C1 segment of cervical spinal cord (tissue), 14 donors: ENCODE data around the gene CLIP1.
"Not testable (repeated sequence)": the region's sequence is repeated elsewhere in the genome, so short reads cannot be mapped to it uniquely, and the experiment has no call there.

Experiments used
- DNase-seq, 14 donors: peaks; one replicate each; lab custom pipeline; 2025; lab: John Stamatoyannopoulos, UW

CLIP1 gene

DNA sequence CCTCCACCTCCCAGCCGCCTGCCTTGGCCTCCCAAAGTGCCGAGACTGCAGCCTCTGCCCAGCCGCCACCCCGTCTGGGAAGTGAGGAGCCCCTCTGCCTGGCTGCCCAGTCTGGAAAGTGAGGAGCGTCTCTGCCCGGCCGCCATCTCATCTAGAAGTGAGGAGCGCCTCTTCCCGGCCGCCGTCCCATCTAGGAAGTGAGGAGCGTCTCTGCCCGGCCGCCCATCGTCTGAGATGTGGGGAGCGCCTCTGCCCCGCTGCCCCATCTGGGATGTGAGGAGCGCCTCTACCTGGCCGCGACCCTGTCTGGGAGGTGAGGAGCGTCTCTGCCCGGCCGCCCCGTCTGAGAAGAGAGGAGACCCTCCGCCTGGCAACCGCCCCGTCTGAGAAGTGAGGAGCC lies 65.5 kb downstream of the CLIP1 start:
- not testable (repeated sequence) for DNase-seq

DNA sequence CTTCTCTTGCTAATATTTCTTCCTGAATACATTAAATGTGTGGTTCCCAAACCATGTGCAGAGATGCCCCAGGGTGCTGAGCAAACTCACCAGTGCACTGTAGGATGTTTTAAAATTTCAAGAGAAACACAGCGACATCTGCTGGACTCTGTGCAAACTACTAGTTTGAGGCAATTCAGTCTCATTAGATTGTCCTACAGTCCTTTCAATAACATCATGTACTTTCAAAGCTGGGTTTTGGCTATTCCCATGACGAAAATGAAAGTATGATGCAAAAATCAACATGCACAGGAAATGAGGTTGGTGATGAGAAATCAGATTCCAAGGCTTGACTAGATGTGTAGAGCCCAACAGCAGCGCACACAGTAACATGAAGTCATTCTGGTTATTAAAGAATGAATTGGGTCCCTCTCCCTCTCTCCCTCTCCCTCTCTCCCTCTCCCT lies 66.3 kb downstream of the CLIP1 start:
- DNase-seq, result peak in 7 of 14 donors; percentile 0 to 50 (median 8)

DNA sequence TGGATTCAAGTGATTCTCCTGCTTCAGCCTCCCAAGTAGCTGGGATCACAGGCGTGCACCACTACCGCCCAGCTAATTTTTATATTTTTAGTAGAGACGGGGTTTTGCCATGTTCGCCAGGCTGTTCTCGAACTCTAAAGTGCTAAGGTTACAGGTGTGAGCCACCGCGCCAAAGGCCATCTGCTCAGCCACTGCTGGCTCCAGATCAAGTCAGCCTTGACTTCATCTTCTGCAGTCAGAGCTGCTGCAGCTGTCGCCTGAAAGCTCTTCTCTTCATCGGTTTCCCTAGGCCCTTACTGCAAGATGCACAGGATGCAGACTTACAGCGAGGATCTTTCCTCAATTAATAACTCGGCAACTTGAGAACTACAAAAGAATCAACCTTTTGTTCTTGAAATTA lies 66.8 kb downstream of the CLIP1 start:
- peak in 1 of 14 donors; percentile 50 for DNase-seq

DNA sequence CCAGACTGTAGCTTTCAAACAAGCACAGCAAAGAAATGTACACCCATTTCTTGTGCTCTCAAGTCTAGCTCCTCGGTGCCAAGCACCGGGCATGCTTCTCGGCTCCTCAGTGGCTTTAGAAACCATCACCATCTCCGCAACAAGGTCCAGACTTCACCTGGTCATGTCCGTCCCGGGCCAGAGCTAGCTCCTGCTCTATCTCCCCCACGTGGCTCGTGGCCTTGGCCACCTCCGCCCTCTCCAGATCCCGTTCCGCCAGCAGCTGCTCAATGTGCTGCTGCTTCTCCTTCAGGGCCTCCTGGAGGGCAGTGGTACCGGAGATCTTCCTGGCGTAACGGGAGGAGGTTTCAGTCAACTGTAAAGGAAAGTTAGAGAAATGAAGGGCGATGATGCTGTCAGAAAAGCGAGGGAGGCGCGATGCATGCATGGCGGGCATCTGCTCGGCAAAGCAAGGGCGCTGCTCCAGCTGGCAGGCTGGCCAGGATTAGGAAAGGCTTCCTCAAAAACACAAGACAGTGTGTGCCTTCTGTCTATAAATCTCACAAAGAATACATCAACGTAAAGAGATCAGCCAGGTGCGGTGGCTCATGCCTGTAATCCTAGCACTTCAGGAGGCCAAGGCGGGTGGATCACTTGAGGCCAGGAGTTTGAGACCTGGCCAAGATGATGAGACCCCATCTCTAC lies 67.4 kb downstream of the CLIP1 start:
- DNase-seq, result peak in 1 of 14 donors; percentile 75

DNA sequence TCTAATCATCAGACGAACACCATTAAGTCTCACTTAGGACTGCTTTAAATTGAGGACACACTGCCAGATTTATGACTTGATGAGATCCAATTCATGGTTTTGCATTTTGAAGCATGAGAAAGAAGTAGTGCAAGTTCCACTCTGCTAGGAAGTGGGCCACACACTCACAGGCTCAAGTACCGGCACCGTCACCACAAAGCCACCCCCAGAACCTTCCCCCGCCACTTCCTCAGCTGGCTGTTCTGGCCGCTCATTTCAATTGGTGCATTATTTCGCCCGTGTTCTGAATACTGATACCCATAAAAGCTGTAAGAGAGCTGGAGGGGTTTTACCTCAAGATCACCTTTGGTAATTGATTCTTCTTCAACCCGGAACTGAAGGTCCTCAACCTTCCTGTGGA lies 70.1 kb downstream of the CLIP1 start:
- DNase-seq, result no peak

DNA sequence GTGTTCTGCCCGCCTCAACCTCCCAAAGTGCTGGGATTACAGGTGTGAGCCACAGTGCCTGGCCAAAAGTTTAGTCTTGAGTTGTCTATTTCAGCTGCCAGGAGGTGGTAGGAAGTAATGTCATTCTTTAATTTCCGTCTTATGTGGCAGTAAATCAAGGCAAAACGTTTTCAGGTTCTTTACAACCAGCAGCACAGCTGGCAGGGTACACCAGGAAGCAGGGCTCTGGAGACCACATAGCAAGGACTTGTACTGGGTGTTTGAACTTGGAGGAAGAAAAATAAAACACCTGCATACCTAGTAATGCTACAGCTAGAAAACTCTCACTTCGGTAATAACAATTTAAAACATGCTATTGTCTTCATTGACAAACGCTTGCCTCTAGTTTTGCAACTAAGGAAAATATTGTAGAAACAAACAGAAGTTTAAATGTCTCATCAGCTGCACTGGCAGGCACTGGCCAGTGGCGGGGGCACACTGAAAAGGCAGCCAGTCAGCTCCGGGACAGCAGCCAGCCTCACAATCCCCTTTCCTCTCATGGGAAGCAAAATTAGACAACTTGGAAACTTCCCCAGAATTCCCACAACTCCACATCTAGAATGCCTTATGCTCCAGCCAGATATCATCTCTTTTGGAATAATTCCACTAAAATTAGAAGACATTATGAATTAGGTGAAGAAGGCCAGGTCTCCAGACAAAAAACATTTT lies 72.2 kb downstream of the CLIP1 start:
- DNase-seq, result peak in 6 of 14 donors; percentile 2 to 59 (median 13)

DNA sequence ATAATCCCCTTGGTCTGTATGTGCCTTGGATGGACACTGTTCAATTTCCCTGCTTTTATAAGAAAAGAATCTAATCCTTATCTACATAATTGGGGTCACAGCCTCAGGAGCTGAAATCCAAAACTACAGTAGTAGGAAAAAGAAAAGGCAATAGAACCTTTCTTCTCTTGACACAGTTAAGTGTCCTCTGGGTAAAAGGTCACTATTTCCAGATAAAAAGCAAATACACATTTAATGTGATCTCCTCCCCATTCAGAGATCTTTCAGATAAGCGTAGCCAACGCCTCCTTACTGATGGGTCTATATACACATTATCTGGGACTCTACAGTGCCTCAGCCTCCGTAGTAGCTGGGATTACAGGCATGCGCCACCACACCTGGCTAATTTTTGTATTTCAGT lies 73.4 kb downstream of the CLIP1 start:
- DNase-seq, result no peak

DNA sequence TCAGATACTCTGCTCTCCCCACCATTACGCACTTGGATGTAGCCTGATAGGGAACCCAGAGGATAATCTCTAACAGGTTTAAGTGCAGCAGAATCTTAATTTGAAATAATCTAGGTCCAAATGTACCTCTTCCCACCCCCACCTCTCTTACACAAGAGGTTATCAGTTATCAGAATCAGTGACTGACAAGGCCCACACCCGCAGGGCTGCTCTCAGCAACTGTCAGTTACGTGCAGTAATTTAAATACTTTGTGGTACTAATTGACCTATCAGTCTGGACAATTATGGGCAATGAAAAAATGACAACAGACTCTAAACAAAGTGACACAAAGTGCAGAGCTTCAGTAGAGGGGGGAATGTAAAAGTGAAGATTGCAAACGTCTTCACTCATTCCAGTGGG lies 74.0 kb downstream of the CLIP1 start:
- no peak for DNase-seq

DNA sequence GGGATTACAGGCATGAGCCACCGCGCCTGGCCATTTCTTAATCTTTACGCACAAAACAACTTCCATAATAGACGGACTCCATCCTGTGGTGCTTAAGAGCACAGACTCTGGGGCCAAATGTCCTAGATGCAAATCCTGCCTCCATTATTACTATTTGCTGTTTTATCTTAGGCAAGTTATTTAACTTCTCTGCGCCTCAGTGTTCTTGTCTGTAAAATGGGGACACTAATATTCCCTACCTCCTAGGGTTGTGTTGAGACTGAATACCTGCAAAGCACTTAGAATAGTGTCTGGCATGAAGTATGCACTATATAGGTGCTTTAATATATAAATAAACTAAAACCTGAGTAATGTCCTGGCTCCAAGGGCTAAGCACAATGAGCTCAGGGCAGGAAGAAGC lies 76.4 kb downstream of the CLIP1 start:
- no peak for DNase-seq

DNA sequence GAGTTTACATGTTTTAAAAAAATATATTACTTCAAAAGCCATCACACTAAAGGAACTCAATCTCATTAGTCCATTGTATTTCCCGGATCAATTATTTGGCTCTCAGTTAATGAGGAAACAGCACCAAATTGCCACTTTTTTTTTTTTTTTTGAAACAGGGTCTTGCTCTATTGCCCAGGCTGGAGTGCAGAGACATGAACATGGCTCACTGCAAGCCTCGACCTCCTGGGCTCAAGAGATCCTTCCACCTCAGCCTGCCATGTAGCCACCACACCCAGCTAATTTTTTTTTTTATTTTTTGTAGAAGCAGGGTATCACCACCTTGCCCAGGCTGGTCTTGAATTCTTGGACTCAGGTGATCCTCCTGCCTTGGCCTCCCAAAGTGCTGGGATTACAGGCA lies 77.4 kb downstream of the CLIP1 start:
- DNase-seq, result no peak

DNA sequence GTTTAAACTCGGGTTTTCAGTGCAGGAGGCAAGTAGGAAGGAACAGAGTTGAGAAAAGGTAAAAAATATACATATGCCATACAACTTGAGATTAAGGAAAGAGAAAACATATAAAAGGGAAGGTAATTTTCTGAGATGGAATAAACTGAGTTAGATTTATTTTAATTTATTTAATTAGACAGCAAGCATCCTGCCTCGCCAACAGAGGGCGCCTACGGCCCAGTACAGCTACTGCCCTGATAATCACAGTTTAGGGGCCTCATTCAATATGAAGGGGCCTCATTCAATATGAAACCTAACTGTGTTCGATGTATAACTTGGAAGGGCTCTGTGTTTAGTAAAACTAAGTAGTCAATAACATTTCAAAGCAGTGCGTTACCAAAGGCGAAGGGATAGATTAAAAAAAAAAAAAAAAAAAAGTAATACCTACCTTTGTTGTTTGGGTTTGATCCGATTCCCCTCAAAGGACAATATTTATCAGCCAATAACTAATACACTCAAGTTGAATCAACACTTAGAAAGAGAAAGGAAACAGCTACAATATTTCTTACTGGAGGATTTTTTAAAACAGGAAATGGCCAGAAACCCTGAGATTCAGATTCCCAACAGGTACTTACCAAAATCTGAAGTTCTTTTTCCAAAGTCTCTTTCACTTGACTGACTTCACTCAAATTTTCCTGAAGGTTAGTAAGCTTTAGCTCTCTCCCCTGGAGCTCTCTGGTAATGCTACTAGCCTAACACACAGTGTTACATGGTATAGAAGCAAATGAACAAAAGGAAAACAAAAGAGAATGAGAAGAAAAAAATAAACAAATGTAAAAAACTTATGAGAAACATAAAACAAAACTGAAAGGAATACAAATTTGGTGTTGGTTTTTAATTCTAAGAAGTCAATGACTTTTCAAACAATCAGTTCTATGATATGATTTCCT lies 86.2 kb downstream of the CLIP1 start:
- no peak for DNase-seq

DNA sequence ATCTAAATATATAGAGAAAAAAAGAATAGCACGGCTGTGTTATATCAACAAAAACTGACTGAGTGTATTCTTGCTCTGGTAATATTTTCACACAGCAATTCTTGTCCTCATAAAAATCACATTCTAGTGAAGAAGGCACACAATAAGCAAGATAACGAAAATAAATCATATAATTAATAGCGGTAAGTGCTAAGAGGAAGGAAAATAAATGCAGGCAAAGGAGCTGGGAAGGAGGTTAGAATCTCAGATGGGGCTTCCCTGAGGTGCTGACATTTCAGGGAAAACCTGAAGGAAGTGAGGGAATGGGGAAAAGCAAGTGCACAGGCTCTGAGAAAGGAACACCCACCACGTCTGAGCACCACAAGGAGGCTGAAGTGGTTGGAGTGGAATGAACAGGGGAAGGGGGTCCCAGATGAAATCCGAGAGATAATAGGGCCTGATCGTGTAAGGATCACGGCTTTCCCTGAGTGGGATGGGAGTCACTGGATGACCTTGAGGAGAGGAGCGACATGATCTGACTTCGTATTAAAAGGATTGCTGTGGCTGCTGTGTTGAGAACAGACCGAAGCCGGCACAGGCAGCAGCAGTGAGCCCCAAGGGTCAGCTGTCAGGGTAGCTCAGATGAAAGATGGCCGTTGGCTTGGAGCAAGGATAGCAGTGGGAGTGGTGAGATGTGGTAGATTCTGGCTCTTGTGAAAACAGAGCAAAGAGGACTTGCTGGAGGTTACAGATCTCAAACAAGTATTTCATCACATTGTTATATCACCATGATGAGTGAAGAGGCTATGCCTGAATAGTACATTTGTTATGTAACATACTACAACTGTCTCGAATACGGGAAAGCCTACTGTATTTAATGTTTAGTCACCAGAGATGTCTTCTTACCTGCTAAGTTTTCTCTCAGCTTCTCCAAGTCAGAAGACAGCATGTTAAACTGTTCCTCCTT lies 89.1 kb downstream of the CLIP1 start:
- no peak for DNase-seq

DNA sequence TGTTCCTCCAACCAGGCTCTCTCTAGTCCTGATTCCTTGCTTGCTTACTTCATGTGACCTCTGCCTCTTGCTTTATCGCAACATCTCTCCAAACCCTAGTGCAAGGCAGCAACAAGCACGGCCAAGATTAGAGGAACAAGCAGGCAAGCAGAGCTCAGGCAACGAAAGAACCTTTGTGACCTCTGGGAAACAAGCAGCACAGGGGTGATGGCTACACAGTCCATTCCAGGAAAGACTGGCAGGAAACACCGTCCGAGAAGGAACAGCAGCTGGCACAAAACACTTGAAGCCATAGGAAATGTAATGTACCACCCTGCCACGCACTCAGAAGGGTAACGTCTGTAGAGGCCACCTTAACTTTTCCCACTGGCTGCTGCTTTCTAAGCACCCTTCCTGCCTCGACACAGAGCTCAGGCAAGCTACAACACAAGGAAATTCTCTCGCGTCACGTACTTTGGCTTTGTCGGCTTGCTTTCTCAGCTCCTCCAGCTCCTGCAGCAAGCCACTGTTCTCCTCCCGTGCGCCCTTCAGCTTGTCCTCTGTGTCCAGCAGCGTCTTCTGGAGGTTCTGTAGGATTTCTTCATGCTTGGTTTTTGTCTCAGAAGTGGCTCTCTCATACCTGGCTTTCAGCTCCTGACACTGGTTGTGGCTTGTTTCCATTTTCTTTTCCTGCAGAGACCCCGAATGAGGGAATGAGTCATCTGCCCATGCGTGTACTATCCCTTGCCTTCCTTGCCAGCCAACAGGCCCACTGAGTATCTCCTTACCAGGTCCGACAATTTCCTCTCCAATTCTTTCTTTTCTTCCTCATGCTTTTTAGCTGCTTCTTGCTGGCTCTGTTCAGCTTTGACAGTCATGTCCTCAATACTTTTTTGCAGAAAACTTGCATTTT lies 94.7 kb downstream of the CLIP1 start:
- no peak for DNase-seq

DNA sequence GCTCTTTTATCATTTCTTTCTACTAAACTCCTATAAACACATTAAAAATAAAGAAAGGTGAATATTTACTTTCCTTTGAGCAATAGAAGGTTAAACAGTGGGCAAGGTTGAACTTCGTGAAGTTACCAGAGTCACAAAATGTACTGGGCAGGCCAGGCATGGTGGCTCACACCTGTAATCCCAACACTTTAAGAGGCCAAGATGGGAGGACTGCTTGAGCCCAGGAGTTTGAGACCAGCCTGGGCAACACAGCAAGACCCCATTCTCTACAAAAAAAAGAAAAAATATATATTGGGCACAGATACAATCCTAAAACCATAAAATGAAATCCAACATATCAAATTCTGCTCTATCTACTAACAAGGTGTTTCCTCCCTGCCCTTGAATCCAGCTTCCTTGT lies 95.5 kb downstream of the CLIP1 start:
- DNase-seq, result no peak

DNA sequence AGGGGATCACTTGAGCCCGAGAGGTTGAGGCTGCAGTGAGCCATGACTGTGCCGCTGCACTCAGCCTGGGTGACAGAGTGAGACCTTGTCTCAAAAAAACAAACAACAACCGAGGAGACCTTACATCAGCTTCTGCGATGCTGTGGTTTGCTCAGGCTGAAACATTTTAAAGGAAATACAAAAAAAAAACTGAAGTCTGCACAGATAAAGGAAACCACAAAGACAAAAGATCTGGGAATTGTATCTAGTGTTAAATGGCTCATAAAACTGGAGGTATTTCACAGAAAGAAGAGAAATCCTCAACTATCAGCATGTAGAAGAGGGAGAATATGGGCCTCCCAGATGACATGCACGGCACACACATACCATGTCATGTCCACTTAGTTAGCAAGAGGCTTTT lies 95.9 kb downstream of the CLIP1 start:
- DNase-seq, result no peak

DNA sequence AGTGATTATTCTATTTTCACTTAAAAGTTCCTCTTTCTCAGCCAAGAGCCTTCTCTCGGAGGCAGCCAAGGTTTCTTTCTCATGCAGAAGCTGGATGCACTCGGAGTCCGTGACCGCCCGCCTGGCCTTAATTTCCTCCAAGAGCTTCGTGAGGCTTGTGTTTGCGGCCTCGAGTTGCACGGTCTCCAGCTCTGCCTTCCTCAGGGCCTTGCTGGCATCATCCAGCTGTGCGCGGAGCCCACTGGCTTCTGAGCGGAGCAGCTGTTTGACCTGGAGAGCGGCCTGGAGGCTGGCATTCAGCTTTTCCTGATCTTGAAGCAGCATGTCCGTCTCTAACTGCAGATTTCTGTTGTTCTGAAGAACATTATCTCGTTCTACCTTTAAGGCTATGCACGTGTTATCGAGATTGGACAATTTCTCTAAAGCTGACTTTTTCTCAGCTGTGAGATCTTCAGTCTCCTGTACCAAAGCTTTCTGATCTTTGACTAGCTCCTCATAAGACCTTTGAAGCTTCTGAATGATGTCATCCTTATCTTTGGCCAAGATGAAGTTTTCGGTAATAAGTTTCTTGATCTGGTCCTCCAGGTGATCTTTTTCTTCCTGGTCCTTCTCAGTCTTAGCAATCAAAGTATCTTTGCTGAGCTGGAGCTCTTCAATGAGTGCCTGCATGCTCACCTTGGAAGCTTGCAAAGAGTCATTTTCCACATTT lies 99.0 kb downstream of the CLIP1 start:
- DNase-seq, result no peak

DNA sequence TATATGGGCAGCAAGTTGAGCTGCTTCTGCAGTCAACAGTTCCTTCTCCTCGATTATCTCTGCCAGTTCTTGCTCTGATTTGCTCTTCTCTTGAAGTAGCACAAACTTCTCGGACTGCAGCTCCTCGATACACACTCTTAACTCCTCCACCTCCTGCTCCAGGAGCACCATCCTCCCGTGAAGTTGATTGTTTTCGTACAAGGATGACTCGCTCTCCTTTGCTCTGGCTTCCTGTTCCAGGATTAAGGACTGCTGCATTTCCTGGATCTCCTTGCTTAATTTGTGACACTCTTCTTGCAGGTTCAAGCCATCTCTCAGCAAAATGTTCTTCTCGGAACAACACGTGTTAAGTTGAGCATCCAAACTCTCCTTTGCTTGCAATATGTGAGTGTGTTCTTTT lies 100.0 kb downstream of the CLIP1 start:
- DNase-seq, result no peak

DNA sequence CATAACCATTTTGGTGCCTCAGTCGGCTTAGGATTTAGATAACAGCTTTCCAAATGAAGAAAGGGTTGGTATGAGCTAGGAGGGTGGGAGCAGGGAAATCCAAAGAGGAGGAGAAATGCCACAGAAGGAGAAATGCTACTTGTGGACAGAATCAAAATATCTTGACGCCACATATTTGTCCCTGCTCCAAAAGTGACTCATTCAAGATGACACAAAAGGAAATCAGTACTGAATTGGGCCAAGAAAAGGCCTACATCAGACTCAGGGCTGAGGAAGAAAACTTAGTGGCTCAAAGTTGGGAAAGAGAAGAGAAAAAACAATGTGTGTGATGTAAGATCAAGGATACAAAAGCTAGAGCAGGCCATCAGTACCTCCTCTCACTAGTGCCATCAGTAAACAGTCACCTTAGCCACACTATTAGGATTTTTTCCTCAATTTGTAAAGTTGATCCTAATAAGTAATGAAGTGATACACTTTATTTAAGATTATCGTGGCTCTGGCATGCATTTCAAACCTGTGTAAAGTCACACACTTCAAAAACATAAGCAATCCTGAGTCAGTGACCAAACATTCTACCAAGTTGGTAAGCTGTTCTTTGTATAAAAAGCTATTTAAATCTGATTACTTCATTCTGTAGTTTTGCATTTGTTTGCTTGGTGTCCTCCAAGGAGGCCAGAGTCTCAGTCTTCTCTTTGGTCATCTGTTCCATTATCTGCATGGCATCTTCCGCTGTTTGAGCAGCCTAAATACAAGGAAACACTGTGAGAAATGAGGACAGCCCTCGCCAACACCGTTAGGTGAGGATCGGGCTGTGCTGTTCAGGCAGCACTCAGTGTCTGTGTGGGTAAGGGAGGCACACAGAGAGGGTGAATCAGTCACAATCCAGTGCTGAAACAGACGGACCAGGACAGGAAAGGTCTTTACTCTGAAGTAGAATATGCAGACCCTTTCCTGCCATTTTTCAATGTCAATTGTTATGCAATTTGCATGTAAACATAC lies 103.6 kb downstream of the CLIP1 start:
- no peak for DNase-seq
